Fibroblast of gingiva (primary cell): ENCODE data around the gene EMC10.

ENCODE experiments used
- DNase-seq: peaks from one replicate; pipeline ENCODE4 v3.0.0-alpha.2; 2011; ENCODE audit warnings: low read depth

The EMC10 gene

DNA sequence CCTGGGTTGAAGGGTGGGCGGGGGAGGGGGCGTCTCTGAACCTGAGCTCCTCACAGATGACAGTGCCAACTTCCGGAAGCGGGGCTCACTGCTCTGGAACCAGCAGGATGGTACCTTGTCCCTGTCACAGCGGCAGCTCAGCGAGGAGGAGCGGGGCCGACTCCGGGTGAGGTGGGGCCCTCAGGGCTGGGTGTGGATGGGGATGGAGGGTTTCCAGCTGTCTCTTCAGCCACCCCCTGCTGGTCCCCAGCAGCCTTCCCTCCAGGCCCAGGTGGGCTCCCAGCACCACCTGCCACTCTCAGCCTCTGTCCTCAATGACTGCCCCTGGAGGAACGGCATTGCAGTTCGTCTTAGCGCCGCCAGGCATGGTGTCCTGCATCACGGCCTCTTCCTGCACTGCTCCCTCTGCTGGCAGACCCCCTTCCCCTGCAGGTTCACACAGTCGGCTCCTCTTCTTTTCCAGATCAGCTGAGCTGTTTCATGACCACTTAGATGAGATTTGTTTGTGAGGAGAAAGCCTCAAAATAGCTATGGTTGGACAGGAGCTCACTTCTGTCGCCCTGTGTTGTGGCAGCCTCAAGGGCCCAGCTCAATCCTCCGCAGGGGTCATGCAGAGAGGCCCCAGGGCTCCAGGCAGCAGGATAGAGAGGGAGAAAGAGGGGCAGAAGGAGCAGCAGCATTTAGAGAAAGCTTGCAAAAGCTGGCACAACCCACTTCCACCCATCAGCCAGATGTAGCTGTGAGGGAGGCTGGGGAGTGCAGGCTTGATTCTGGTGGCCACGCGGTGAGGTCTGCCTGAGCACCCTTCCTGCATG is 2.8 kb downstream of the EMC10 start:
- DNase-seq = peak; percentile 37

DNA sequence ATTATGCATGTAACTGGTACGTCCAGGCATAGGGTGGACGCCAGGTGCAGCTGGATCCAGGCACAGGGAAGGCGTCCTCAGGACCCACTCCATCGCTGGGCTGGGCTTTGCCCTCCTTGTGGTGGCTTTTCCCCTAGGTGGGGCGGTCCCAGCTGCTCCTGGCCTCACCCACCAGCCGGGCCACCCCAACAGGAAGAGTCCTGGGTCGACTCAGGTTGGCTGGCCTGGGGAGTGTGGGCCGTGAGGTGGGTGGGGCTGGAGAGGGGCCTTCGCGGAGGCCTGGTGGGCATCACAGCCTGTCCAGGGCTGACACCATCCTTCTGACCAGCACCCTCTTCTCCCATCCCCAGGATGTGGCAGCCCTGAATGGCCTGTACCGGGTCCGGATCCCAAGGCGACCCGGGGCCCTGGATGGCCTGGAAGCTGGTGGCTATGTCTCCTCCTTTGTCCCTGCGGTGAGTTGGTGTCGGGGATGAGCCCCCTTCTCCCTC is 3.5 kb downstream of the EMC10 start:
- no peak for DNase-seq

GRCh38 chr19:50480281-50481111 is 4.2 kb downstream of the EMC10 start:
- no peak for DNase-seq

DNA sequence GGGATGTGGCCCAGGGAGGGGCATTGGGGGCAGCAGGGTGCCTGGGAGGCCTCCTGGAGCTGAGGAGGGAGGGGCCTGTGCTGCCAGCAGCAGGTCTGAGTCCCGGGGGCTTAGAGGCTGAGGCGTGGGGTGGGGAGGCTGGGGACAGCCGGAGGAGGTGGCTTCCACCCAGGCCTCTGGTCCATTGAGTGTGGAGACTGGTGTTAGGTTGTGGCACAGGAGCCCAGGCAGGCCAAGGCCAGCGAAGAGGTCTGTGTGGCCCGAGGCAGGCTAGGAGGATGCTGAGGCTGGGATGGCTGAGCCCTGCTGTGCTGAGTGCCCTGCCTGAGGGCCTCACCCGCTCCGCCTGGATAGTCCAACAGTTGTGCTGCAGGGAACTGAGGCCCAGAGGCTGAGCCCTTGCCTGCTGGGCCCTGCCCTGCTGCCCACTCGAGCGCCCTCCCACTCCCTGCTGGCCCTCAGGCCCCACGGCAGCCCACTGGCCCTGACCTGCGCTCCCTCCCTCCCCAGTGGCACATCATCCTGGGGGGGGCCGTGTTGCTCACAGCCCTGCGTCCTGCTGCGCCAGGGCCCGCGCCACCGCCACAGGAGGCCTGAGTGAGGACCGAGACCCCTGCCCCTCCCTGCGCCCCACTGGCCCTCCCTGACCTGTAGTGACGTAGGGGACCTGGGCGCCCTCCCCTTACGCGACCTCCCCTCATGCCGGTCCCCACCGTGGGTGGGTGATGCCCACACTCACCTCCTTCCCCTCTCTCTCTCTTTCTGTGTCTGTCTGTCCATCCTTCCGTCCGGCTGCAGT is 5.2 kb downstream of the EMC10 start:
- no peak for DNase-seq

GRCh38 chr19:50482271-50482855 is 6.1 kb downstream of the EMC10 start:
- DNase-seq = no peak

GRCh38 chr19:50482916-50483315 is 6.6 kb downstream of the EMC10 start:
- no peak for DNase-seq

- DNase-seq = no peak
These were observed 9.1 kb downstream of the EMC10 start for GRCh38 chr19:50485284-50485955.

- DNase-seq = no peak
These were observed 10.7 kb downstream of the EMC10 start for GRCh38 chr19:50486823-50487515.

GRCh38 chr19:50488389-50489194 is 12.3 kb downstream of the EMC10 start:
- no peak for DNase-seq

GRCh38 chr19:50489461-50490011 is 13.2 kb downstream of the EMC10 start:
- no peak for DNase-seq

DNA sequence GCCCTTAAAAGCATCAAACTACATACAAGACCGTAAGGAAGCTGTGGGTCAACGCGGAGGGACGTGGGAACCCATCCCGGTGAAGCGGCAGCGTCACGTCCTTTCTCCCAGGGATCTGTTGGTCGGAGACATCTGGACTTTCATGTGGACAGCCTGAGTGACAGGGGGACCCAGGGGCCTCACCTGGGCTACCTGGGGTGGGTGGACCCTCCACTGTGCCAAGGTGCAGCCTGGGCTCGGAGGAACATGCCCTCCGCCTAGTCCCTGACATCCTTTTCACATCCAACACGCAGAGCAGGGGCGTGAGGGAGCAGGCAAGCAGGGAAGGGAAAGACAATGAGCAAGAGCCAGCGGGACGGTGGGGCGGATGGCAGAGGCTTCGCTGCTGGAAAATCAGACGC is 14.1 kb downstream of the EMC10 start:
- DNase-seq = no peak

DNA sequence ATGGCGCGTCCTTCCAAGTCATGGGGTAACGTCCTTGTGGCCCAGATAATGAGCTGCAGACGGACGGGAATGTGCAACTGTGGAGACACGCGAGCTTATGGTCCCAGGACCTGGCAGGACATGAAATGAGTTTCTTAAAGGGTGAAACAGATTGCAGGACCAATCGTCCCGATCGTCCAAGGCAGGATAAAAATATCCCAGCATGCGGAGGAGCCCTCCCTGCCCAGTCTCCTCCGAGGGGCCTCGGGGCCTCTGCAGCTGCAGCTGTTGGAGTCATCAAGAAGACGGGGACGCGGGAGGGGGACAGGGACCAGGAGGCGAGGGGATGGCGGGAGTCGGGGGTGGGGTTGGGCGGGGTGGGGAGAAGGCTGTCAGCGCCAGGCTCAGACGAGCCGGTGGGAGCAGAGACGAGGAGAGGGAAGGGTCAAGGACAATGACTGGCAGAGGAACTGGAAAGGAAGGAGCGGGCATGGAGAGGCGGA is 14.7 kb downstream of the EMC10 start:
- no peak for DNase-seq

DNA sequence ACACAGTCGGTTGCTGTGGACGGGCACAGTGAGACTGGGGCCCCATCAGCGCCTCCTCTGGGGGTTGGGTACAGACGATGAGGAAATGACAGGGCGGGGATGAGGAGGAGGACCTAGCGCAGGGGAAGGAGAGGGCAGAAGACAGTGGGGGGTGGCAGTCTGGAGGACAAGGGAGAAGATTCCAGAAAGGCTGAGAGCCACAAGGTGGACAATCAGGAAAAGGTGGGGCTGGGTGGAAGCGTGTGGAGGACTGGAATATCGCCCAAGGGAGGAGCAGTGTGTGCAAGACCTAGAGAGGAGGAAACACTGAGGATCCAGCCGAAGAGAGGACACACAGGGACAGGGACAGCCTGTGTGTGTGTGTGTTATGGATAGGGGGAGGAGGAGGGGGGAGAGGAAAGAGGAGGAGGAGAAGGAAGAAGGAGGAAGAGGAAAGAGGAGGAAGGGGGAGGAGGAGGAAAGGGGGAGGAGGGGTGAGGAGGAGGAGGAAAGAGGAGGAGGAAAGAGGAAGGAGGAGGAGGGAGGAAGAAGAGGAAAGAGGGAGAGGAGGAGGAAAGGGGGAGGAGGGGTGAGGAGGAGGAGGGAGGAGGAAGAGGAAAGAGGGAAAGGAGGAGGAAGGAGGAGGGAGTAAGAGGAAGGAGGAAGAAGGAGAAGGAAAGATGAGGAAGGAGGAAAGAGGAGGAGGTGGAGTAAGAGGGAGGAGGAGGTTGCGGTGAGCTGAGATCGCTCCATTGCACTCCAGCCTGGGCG is 16.2 kb downstream of the EMC10 start:
- no peak for DNase-seq

GRCh38 chr19:50493171-50493570 is 16.9 kb downstream of the EMC10 start:
- no peak for DNase-seq

DNA sequence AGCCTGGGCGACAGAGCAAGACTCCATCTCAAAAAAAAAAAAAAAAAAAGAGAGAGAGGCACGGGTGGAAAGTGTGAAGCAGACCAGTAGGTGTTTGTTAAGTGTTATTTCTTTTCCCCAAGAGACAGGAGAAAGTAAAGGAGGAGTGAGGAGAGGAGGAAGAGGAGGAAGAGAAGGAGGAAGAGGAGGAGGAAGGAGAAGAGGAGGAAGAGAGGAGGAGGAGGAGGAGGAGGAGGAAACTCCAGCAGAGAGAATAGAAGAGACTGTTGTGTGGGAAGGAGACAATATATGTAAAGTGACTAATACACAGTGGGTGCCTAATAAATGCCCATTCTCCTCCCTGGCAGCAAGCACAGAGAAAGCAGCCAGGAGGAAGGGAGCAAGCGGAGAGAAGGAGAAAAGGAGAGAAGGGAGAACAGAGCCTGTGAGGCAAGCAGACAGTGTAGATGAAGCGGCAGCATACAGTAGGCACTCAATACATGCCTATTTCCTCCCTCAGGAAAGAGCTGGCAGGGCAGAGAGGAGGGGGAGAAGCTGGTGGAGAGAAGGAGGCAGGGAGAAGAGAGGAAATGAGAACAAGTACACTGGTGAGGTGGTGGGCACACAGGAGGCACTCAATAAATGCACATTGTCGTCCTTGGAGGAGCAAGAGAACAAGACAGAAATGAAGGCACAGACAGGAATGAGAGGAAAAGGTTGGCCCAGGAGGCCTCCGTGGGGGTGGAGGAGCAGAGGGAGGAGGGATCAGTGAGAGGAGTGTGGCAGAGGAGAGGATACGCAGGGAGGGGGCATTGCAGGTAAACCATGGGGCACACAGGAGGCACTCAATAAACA is 18.1 kb downstream of the EMC10 start:
- DNase-seq = no peak

DNA sequence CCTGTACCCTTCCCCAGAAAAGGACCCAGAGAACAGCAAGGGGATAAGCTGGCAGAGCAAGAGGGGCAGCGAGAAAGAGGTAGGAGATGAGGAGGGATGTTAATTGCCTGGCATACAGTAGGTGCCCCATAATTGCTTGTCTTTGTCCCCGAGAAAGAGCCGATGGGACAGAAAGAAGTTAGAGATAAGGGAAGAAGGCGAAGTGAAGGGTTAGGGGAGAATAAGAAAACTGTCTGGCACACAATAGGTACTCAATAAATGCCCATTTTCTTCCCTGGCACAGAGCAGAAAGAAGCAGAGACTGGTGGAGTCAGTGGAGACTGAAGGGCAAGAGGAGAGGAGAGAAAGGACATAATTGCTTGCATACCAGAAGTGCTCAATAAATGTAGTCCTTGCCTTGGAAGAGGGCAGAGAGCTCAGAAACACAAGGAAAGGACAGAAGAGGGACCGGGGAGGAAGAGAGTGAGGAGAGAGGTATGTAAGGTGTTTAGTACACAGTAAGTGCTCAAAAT is 18.8 kb downstream of the EMC10 start:
- DNase-seq = no peak

DNA sequence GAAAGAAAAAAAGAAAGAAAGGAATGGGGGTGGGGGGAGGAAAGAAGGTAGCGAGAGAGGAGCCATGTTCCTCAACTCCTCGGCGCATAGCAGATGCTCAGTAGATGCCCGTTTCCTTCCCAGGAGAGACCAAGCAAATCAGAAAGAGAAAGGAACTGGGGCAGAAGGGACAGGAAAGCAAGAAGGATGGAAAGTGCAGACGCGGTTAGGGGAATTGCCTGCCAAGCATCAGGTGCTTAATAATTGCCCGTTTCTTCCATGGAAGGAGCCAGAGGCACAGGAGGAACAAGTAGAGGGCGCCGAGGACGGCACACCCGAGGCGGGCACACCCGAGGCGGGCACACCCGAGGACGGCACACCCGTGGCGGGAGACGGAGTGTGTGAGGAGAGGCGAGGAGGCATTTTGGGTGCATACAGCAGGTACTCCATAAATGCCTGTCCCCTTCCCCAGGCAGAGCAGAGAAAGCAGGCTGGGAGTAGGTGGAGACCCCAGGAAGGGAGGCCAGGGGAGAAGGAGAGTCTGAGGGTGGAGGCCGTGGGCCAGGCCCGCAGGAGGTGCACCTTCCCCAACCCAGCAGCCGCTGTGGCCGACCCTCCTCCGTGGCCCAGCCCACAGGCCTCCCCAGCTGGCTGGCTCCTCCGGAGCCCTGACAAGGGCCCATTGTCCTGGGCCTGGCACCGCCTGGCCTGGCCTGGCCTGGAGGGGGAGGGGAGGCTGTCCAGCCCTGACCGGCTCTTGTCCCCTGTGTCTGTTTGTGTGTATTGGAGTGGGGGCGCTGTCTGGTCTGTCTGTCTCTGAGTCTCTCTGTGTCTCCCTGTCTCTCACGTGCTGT is 20.1 kb downstream of the EMC10 start:
- no peak for DNase-seq
